ENCODE results near the gene SLC25A19.
A peak's percentile ranks its signal among the peaks of the same experiment; 100 is the strongest.

The SLC25A19 gene

DNA sequence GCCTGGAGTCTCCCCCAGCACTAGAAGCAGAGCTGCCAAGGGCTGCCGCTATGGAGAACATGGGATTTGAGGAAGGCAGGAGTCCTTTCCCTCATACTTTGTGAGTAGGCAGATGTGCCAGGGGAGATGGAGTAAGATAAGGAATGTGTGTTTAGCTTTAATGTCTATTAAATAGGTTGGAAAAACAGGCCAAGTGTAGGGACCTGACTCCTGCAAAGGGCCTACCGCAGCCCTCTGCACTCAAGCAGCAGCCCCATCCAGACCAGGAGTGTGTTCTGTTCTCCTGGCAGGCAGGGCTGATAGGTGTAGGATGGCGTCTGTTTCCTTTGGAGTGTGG, 16.4 kb downstream of the SLC25A19 start:
- Histone ChIP-seq H3K9me3 (no peaks in the 10 kb centered on the region), H3K27ac (no peak overlapping the region), H3K4me3 (no peak overlapping the region), H3K4me1 (peaks cover 0 to 29% (median 21%) of the 10 kb centered on the region in 4 donors), H3K27me3 (no peaks in the 10 kb centered on the region), H3K36me3 (peaks cover 0 to 4% (median under 1%) of the 10 kb centered on the region in 3 donors)
- intact Hi-C loops (cut with DNase I; ENCODE audit: low total_unique reads) = no loop called here
- no peak for DNase-seq
- TF ChIP-seq, protein P1, sequence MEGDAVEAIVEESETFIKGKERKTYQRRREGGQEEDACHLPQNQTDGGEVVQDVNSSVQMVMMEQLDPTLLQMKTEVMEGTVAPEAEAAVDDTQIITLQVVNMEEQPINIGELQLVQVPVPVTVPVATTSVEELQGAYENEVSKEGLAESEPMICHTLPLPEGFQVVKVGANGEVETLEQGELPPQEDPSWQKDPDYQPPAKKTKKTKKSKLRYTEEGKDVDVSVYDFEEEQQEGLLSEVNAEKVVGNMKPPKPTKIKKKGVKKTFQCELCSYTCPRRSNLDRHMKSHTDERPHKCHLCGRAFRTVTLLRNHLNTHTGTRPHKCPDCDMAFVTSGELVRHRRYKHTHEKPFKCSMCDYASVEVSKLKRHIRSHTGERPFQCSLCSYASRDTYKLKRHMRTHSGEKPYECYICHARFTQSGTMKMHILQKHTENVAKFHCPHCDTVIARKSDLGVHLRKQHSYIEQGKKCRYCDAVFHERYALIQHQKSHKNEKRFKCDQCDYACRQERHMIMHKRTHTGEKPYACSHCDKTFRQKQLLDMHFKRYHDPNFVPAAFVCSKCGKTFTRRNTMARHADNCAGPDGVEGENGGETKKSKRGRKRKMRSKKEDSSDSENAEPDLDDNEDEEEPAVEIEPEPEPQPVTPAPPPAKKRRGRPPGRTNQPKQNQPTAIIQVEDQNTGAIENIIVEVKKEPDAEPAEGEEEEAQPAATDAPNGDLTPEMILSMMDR (IDR thresholded peaks at IDR 0.05) = no peak

DNA sequence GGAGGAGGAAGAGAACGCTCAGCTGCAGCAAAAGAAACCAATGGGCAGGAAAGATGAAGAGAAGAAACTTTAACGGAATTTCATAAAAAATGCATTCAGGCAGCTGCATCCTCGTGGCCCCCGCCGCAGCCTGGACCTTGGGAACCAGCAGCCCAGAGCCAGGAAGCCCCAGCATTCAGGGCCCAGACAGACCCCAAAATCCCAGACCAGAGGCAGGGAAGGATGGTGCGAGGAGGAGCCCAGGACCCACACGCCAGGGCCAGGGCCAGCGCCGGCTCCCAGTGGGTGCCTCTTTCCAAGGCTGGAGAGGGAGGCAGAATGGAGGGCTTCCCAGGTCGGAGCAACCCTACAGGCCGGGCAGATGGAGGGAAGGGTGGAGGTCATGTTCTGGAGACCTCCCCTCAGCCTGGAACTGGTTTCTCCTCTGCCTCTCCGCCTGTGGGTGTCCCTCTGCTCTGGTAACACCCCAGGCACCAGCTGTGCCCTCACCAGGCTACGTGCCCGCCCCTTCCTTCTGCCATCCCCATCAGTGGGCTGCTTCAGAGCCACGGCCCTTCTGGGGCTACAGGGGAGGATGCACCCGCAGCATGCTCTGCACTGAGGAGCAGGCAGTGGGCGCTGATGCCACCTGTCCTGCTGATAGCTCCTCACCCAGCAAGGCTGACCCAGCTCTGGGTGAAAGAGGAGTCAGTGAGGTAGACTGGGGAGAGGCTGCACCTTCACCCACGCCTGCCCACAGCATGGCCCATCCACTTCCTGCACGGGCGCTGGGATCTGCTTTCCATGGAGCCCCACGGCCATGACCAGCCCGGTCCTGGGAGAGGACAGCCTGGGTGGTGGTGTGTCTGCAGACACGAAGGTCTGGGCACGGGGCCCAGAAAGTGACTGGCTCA, 17.0 kb downstream of the SLC25A19 start:
- H3K9me3 ChIP-seq = no peaks in the 10 kb centered on the region
- peak overlapping the region; percentile 97 to 98 for H3K4me3 ChIP-seq
- H3K36me3 ChIP-seq = peaks cover 0 to 4% (median 4%) of the 10 kb centered on the region in 3 donors
- H3K27ac ChIP-seq = peak overlapping the region; percentile 99 to 100
- H3K27me3 ChIP-seq = no peaks in the 10 kb centered on the region
- H3K4me1 ChIP-seq = peaks cover 0 to 34% (median 21%) of the 10 kb centered on the region in 4 donors
- TF ChIP-seq, protein P1 (IDR thresholded peaks at IDR 0.05) = no peak
- intact Hi-C loops (cut with DNase I; ENCODE audit: low total_unique reads) = no loop called here
- no peak for DNase-seq

DNA sequence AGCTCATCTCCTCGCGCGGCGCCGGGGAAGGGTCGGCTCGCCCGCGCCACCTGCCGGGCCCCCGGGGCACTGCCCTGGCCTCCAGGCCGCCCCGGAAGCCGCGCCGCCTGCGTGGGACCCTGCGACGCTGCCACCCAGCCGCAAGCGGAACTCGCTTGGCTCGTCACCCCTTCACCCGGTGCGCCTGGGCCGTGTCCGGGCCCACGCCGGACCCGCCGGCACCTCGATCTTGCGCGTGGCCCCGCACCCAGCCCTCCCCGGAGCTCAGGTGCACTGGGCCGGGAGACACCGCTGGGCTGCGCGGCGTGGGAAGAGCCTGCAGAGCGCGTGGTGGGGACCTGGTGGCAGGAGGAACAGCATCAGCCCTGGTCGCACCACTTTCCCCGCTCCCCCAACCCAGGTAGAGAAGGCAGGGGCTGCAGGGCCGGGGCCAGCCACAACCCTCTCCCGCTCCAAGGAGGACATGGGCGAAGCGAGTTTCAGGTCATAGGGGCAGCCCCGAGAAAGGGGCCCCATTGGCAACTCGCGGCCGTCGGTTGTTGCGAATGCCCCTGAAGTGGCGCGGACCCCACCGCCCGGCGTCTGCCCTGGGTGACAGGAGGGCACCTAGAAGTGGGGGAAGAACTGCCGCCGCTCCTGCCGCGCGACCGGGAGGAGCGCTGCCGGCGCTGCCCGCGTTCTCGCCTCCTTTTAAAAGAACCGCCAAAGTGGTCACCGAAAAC, 17.8 kb downstream of the SLC25A19 start:
- H3K4me3 ChIP-seq = peak overlapping the region; percentile 97 to 98
- intact Hi-C loops (cut with DNase I; ENCODE audit: low total_unique reads) = no loop called here
- H3K9me3 ChIP-seq = no peaks in the 10 kb centered on the region
- no peaks in the 10 kb centered on the region for H3K27me3 ChIP-seq
- peaks cover 4 to 12% (median 11%) of the 10 kb centered on the region in 3 donors for H3K36me3 ChIP-seq
- H3K4me1 ChIP-seq = peaks cover 0 to 36% (median 21%) of the 10 kb centered on the region in 4 donors
- H3K27ac ChIP-seq = peak overlapping the region; percentile 99 to 100
- TF ChIP-seq, protein P1 (IDR thresholded peaks at IDR 0.05) = peak; percentile 68 to 96
- peak; percentile 66 to 87 for DNase-seq

DNA sequence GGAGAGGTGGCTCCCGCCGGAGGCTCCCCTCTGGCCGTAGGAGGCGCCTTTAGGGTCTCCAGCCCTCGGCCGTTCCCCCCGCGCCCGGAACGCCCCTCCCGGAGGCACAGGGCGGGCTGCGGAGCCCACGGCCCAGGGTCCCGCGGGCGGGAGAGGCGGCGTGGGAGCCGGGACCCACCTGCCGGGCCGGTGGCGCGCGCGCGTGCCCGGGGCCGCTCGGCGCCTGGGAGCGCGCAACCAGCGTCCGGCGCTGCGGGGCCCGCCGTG, 18.3 kb downstream of the SLC25A19 start, which contains the start of gene MIF4GD:
Gene MIF4GD, minus strand, starts transcription at position 266 of the 267 bp plus-strand sequence. CDS start 1,036 bp downstream, outside the sequence.
- Histone ChIP-seq H3K36me3 (peaks cover 9 to 17% (median 16%) of the 10 kb centered on the region in 3 donors), H3K4me1 (peaks cover 0 to 38% (median 21%) of the 10 kb centered on the region in 4 donors), H3K27ac (peak within 1 kb of the TSS; percentile 99 to 100), H3K27me3 (no peaks in the 10 kb centered on the region), H3K4me3 (peak within 1 kb of the TSS; percentile 97 to 98), H3K9me3 (no peaks in the 10 kb centered on the region)
- TF ChIP-seq, protein P1 (IDR thresholded peaks at IDR 0.05) = no peak
- DNase-seq = no peak
- intact Hi-C loops (cut with DNase I; ENCODE audit: low total_unique reads) = no loop called here

DNA sequence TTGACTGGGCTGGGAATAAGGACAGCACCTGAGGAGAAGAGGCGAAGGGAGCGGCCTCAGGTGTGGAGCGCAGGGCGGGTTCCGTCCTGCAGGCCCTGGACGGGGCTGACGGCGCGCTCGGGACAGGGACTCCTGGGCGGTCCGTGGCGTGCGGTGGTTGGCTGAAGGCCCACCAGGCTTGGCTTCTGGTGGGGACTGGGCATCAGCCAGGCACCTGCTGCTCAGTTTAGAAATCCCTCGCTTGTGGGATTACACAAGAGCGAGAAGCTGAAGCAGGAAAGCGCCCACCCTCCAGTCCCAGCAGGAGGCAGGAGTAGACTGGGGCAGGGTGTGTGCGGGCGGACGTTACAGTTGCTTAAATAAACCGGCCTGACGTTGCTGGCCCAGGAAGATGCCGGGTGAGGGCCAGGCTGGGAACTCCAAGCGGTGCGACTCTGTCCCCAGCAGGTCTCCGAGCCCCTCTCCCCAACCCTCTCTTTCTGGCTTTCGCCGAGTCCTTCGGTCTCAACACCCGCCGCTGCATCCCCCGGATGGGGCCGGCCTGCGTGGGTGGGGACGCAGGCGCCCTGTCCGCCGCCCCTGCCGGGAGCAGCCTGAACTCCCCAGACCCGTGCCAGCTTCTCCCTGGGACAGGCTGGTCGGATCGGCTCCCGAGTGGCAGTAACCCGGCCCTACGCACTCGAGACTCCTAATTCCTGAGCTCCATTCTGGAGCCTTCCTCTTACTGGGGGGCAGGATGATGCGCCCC, 18.8 kb downstream of the SLC25A19 start:
- Histone ChIP-seq H3K9me3 (no peaks in the 10 kb centered on the region), H3K36me3 (peaks cover 14 to 22% (median 20%) of the 10 kb centered on the region in 3 donors), H3K27me3 (no peaks in the 10 kb centered on the region), H3K4me1 (peaks cover 0 to 38% (median 21%) of the 10 kb centered on the region in 4 donors), H3K4me3 (peak overlapping the region; percentile 97 to 98), H3K27ac (peak overlapping the region; percentile 99 to 100)
- DNase-seq = peak; percentile 59 to 82
- intact Hi-C loops (cut with DNase I; ENCODE audit: low total_unique reads) = no loop called here
- TF ChIP-seq, protein P1 (IDR thresholded peaks at IDR 0.05) = peak; percentile 10 to 29
